HUES6 (cell line): Measurements from ENCODE around the gene GRAMD2B.

ENCODE experiments used
- H3K27ac ChIP-seq: 2 replicates; pipeline ENCODE4 v1.7.0; 2013; ENCODE audit warnings: low read depth, mild to moderate bottlenecking, low read length, inconsistent platforms
- H3K27me3 ChIP-seq: 2 replicates; pipeline ENCODE4 v1.6.1; 2013; ENCODE audit warnings: low read length; ENCODE audit not compliant: control insufficient read depth, insufficient read depth
- H3K36me3 ChIP-seq: 2 replicates; pipeline ENCODE4 v1.6.1; 2013; ENCODE audit warnings: low read length; ENCODE audit not compliant: control insufficient read depth, insufficient read depth
- H3K4me1 ChIP-seq: 2 replicates; pipeline ENCODE4 v1.6.1; 2013; ENCODE audit warnings: low read length; ENCODE audit not compliant: control insufficient read depth, insufficient read depth
- H3K4me3 ChIP-seq: 2 replicates; pipeline ENCODE4 v1.5.1; 2013; ENCODE audit warnings: low read depth, low read length
- H3K9ac ChIP-seq: one replicate; pipeline ENCODE4 v1.6.1; 2013; ENCODE audit warnings: mild to moderate bottlenecking, low read length
- H3K9me3 ChIP-seq: 2 replicates; pipeline ENCODE4 v1.6.1; 2013; ENCODE audit warnings: low read depth, low read length; ENCODE audit not compliant: control insufficient read depth, insufficient read depth

GRAMD2B gene

GRCh38 chr5:126450346-126450745 lies 27.1 kb downstream of the GRAMD2B start:
- Histone ChIP-seq H3K27me3 (no peaks in the 10 kb centered on the region), H3K9ac (no peak overlapping the region), H3K4me1 (peaks cover 12% of the 10 kb centered on the region; the same call in 1 of the 2 replicates), H3K9me3 (no peaks in the 10 kb centered on the region), H3K27ac (no peak overlapping the region), H3K36me3 (no peaks in the 10 kb centered on the region), H3K4me3 (no peak overlapping the region)

- no peaks in the 10 kb centered on the region for H3K36me3 ChIP-seq
- H3K27ac ChIP-seq: no peak overlapping the region
- no peaks in the 10 kb centered on the region for H3K9me3 ChIP-seq
- H3K4me3 ChIP-seq: no peak overlapping the region
- H3K4me1 ChIP-seq: peaks cover 12% of the 10 kb centered on the region; the same call in 1 of the 2 replicates
- H3K27me3 ChIP-seq: no peaks in the 10 kb centered on the region
- H3K9ac ChIP-seq: no peak overlapping the region
Measured at GRCh38 chr5:126450907-126451306, 27.7 kb downstream of the GRAMD2B start.

GRCh38 chr5:126452477-126452876 lies 29.3 kb downstream of the GRAMD2B start:
- Histone ChIP-seq H3K4me1 (peaks cover 12% of the 10 kb centered on the region; the same call in 1 of the 2 replicates), H3K9ac (no peak overlapping the region), H3K4me3 (no peak overlapping the region), H3K27ac (no peak overlapping the region), H3K9me3 (no peaks in the 10 kb centered on the region), H3K27me3 (no peaks in the 10 kb centered on the region), H3K36me3 (no peaks in the 10 kb centered on the region)

- Histone ChIP-seq H3K4me3 (no peak overlapping the region), H3K27ac (no peak overlapping the region)
Measured at GRCh38 chr5:126454081-126454480, 30.9 kb downstream of the GRAMD2B start.

GRCh38 chr5:126454535-126454934 lies 31.3 kb downstream of the GRAMD2B start:
- Histone ChIP-seq H3K9me3 (no peaks in the 10 kb centered on the region), H3K27ac (no peak overlapping the region), H3K27me3 (no peaks in the 10 kb centered on the region), H3K9ac (no peak overlapping the region), H3K4me1 (peaks cover 11% of the 10 kb centered on the region; the same call in 1 of the 2 replicates), H3K4me3 (no peak overlapping the region), H3K36me3 (no peaks in the 10 kb centered on the region)

More at GRCh38 chr5:126454081-126454480, 30.9 kb downstream of the GRAMD2B start:
- H3K27me3 ChIP-seq: no peaks in the 10 kb centered on the region
- H3K4me1 ChIP-seq: peaks cover 12% of the 10 kb centered on the region; the same call in 1 of the 2 replicates
- H3K36me3 ChIP-seq: no peaks in the 10 kb centered on the region
- H3K9ac ChIP-seq: no peak overlapping the region
- H3K9me3 ChIP-seq: no peaks in the 10 kb centered on the region

GRCh38 chr5:126455264-126455663 lies 32.1 kb downstream of the GRAMD2B start:
- Histone ChIP-seq H3K27ac (no peak overlapping the region), H3K9me3 (no peaks in the 10 kb centered on the region), H3K4me1 (peaks cover 4% of the 10 kb centered on the region; the same call in 1 of the 2 replicates), H3K36me3 (no peaks in the 10 kb centered on the region), H3K4me3 (no peak overlapping the region), H3K27me3 (no peaks in the 10 kb centered on the region), H3K9ac (no peak overlapping the region)

GRCh38 chr5:126455728-126456127 lies 32.5 kb downstream of the GRAMD2B start:
- Histone ChIP-seq H3K4me1 (peaks cover 2% of the 10 kb centered on the region; the same call in 1 of the 2 replicates), H3K27ac (no peak overlapping the region), H3K9ac (no peak overlapping the region), H3K9me3 (no peaks in the 10 kb centered on the region), H3K4me3 (no peak overlapping the region), H3K36me3 (no peaks in the 10 kb centered on the region), H3K27me3 (no peaks in the 10 kb centered on the region)

- Histone ChIP-seq H3K4me1 (no peaks in the 10 kb centered on the region), H3K9ac (no peak overlapping the region), H3K36me3 (no peaks in the 10 kb centered on the region), H3K4me3 (no peak overlapping the region), H3K27ac (no peak overlapping the region), H3K9me3 (no peaks in the 10 kb centered on the region), H3K27me3 (no peaks in the 10 kb centered on the region)
Measured at GRCh38 chr5:126456217-126456820, 33.1 kb downstream of the GRAMD2B start.

- Histone ChIP-seq H3K4me1 (0 out of 2 replicates have a peak, but pooled peaks cover 2% of the 10 kb centered on the region), H3K4me3 (no peak overlapping the region), H3K27ac (no peak overlapping the region), H3K9ac (no peak overlapping the region), H3K36me3 (no peaks in the 10 kb centered on the region), H3K9me3 (no peaks in the 10 kb centered on the region), H3K27me3 (peaks cover 31% of the 10 kb centered on the region)
Measured at GRCh38 chr5:126460459-126460858, 37.2 kb downstream of the GRAMD2B start.

- 0 out of 2 replicates have a peak, but pooled peaks cover 2% of the 10 kb centered on the region for H3K4me1 ChIP-seq
- no peak overlapping the region for H3K4me3 ChIP-seq
- H3K27ac ChIP-seq: no peak overlapping the region
- H3K36me3 ChIP-seq: peaks cover 1% of the 10 kb centered on the region; the same call in 1 of the 2 replicates
- H3K9me3 ChIP-seq: no peaks in the 10 kb centered on the region
- peaks cover 36% of the 10 kb centered on the region for H3K27me3 ChIP-seq
- no peak overlapping the region for H3K9ac ChIP-seq
Measured at GRCh38 chr5:126460977-126461376, 37.8 kb downstream of the GRAMD2B start.

GRCh38 chr5:126461838-126462237 lies 38.6 kb downstream of the GRAMD2B start:
- H3K4me3 ChIP-seq: no peak overlapping the region
- H3K9ac ChIP-seq: no peak overlapping the region
- H3K9me3 ChIP-seq: no peaks in the 10 kb centered on the region
- H3K27ac ChIP-seq: no peak overlapping the region
- peaks cover 39% of the 10 kb centered on the region for H3K27me3 ChIP-seq
- H3K4me1 ChIP-seq: 0 out of 2 replicates have a peak, but pooled peaks cover 2% of the 10 kb centered on the region
- H3K36me3 ChIP-seq: peaks cover 4% of the 10 kb centered on the region; the same call in 1 of the 2 replicates
